GM23338 (cell line): Measurements from ENCODE around the gene ATG7.

ENCODE experiments used
- CREB1 ChIP-seq: fragments of 250-450 bp; sonication (Bioruptor Pico); IDR thresholded peaks from 2 replicates; pipeline ENCODE4 v1.5.0; 2020; ENCODE audit warnings: low read depth, mild to moderate bottlenecking, moderate library complexity
- CTCF ChIP-seq, 2 experiments: fragments of 200-600 bp in 1 of 2; sonication (generic) in 1 of 2; conservative IDR thresholded peaks; 2 replicates each; pipeline versions ENCODE4 v1.5.1 to v1.6.1; 2016 to 2017; ENCODE audit warnings: antibody characterized with exemption in 2 of 2, low read depth in 2 of 2, mild to moderate bottlenecking in 2 of 2, moderate library complexity in 1 of 2
- ETS1 ChIP-seq: IDR thresholded peaks from 2 replicates; pipeline ENCODE4 v1.6.1; 2016; ENCODE audit warnings: antibody characterized with exemption
- EZH2 ChIP-seq: fragments of 200-600 bp; sonication (generic); IDR thresholded peaks from one replicate; pipeline ENCODE4 v1.8.0; 2017; ENCODE audit warnings: antibody characterized with exemption, mild to moderate bottlenecking, low read depth; ENCODE audit not compliant: unreplicated experiment
- EZH2phosphoT487 ChIP-seq: fragments of 200-600 bp; sonication (generic); IDR thresholded peaks from one replicate; pipeline ENCODE4 v1.8.1; 2018; ENCODE audit warnings: antibody characterized with exemption; ENCODE audit not compliant: unreplicated experiment
- JUNB ChIP-seq: IDR thresholded peaks from one replicate; pipeline ENCODE4 v1.6.1; 2016; ENCODE audit warnings: antibody characterized with exemption; ENCODE audit not compliant: unreplicated experiment
- NANOG ChIP-seq: IDR thresholded peaks from 2 replicates; pipeline ENCODE4 v1.6.1; 2016; ENCODE audit warnings: antibody characterized with exemption, borderline replicate concordance
- POLR2AphosphoS5 ChIP-seq: IDR thresholded peaks from 2 replicates; pipeline ENCODE4 v1.6.1; 2016; ENCODE audit warnings: antibody characterized with exemption, low read depth
- REST ChIP-seq: IDR thresholded peaks from one replicate; pipeline ENCODE4 v1.6.1; 2018; ENCODE audit warnings: antibody characterized with exemption; ENCODE audit not compliant: unreplicated experiment
- ZNF114 ChIP-seq: fragments of 250-450 bp; sonication (Bioruptor Pico); IDR thresholded peaks from 2 replicates; pipeline ENCODE4 v1.5.0; 2020; ENCODE audit warnings: mild to moderate bottlenecking, moderate library complexity
- ZNF462 ChIP-seq: fragments of 250-450 bp; sonication (Bioruptor Pico); IDR thresholded peaks from 2 replicates; pipeline ENCODE4 v1.5.0; 2020; ENCODE audit warnings: mild to moderate bottlenecking, moderate library complexity

DNA sequence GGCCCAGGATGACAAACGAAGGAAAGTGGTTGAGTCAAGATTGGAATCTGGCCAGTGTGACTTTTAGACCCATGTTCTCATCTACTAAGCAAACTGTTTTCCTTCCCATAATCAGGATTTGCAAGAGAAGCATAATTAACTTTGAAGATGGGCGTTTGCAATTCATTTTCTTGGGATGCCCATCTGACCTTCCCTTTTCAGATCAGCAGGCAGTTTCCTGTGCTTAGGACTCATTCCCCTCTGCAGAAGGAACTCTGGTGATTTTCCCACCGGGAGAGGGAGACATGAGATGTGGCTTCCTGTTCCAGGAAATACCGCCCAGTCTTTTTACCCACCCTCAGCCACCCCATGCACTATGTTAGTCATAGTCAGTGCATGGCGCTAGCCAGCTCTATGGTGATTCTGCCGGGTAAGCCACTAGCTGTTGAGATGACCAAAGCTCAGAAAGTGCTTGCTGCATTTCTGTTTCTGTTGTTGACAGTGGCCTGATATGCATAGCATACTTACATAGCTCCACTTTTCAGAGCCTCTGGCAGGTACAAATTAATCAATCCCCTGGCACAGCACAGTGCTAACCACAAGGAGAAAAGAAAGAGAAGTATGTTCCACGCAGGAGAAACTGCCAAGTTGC, 242.1 kb downstream of the ATG7 start:
- TF ChIP-seq CTCF (conservative IDR thresholded peaks at IDR 0.05; ENCODE audit: low read depth in 2 of 2) (no peak), CREB1 (no peak), POLR2AphosphoS5 (no peak), ZNF462 (CRISPR knock-in tag) (no peak), EZH2 (no peak), EZH2phosphoT487 (no peak), ZNF114 (CRISPR knock-in tag) (no peak), JUNB (no peak), REST (no peak), NANOG (no peak), ETS1 (no peak)
